Upper lobe of left lung (tissue), 4 donors: Measurements from ENCODE around the gene SORL1.

Source experiments
- CTCF ChIP-seq, 6 experiments: fragments of 450-650 bp in 4 of 6; fragments of 200-600 bp in 2 of 6; sonication (generic) in 2 of 6; IDR thresholded peaks; one replicate each; pipeline ENCODE4 v1.5.1; 2016 to 2019; ENCODE audit warnings: antibody characterized with exemption in 6 of 6
- POLR2AphosphoS5 ChIP-seq, 2 donors: sonication (generic); formaldehyde crosslinking; IDR thresholded peaks; one replicate each; pipeline ENCODE4 v1.5.1; 2017; ENCODE audit warnings: antibody characterized with exemption in 2 of 2

GRCh38 chr11:121453589-121454299 is 1.6 kb downstream of the SORL1 start:
- TF ChIP-seq CTCF (IDR thresholded peaks at IDR 0.05): no peak
- TF ChIP-seq POLR2AphosphoS5 (IDR thresholded peaks at IDR 0.05): no peak
